ENCODE data around the gene C17orf107. TPM values are rescaled to one million over a fixed set of nuclear protein-coding genes. Genes with fewer than 3 reads are reported as not detected.

The C17orf107 gene
- total RNA-seq, 4 donors from 2014 or later: 0.63 to 8.4 (median 3.3) TPM

DNA sequence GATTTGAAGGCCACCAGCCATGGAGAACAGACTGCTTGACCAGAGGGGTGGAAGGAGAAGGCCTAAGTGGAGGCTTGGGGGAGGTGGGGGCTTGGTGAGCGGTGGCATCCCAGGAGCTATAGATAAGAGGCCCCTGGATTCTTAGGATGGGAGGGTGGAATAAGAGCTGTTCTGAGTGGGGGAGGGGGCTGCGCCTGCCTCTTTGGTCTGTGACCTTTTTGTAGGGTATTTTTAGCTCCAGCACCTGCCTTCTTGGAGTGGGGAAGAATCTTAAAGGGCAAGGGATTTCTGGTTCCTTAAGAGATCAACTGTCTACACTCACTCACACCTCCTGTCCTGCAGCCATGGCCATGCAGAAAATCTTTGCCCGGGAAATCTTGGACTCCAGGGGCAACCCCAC is 52.1 kb downstream of the C17orf107 start:
- ATAC-seq (ENCODE audit: low FRiP score) (no peak), DNase-seq (ENCODE audit: low spot score) (no peak)
- TF ChIP-seq, protein P1, sequence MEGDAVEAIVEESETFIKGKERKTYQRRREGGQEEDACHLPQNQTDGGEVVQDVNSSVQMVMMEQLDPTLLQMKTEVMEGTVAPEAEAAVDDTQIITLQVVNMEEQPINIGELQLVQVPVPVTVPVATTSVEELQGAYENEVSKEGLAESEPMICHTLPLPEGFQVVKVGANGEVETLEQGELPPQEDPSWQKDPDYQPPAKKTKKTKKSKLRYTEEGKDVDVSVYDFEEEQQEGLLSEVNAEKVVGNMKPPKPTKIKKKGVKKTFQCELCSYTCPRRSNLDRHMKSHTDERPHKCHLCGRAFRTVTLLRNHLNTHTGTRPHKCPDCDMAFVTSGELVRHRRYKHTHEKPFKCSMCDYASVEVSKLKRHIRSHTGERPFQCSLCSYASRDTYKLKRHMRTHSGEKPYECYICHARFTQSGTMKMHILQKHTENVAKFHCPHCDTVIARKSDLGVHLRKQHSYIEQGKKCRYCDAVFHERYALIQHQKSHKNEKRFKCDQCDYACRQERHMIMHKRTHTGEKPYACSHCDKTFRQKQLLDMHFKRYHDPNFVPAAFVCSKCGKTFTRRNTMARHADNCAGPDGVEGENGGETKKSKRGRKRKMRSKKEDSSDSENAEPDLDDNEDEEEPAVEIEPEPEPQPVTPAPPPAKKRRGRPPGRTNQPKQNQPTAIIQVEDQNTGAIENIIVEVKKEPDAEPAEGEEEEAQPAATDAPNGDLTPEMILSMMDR (IDR thresholded peaks at IDR 0.05): no peak

Other genes with a start within 250 kb of the C17orf107 start
- 10 to 100 TPM; 13.1 to 24.4 (median 15.0) TPM for gene PELP1, start 195.4 kb upstream of the C17orf107 start, total RNA-seq
- gene ARRB2, start 188.9 kb upstream of the C17orf107 start, total RNA-seq: 100 to 1,000 TPM in 1 of 4 donors, 10 to 100 TPM in 3; 43.4 to 111 (median 78.6) TPM
- gene MED11, start 168.1 kb upstream of the C17orf107 start, total RNA-seq: 10 to 100 TPM; 21.6 to 27.5 (median 26.7) TPM
- 1 to 10 TPM in 2 of 4 donors, under 1 TPM in 1, not detected in 1; 0.46 to 4.1 (median 1.9) TPM for gene ZMYND15, start 159.7 kb upstream of the C17orf107 start, total RNA-seq
- gene CXCL16, start 159.6 kb upstream of the C17orf107 start, total RNA-seq: 10 to 100 TPM; 16.6 to 92.1 (median 26.5) TPM
- gene TM4SF5, start 127.7 kb upstream of the C17orf107 start, total RNA-seq: not detected
- gene VMO1, start 113.2 kb upstream of the C17orf107 start, total RNA-seq: 10 to 100 TPM in 1 of 4 donors, 1 to 10 TPM in 3; 2.1 to 13.1 (median 8.4) TPM
- gene GLTPD2, start 110.6 kb upstream of the C17orf107 start, total RNA-seq: not detected
- gene PSMB6, start 103.4 kb upstream of the C17orf107 start, total RNA-seq: 100 to 1,000 TPM; 109 to 164 (median 150) TPM
- 10 to 100 TPM; 20.8 to 29.2 (median 24.3) TPM for gene PLD2, start 92.4 kb upstream of the C17orf107 start, total RNA-seq
- gene MINK1, start 66.2 kb upstream of the C17orf107 start, total RNA-seq: 10 to 100 TPM; 24.4 to 57.8 (median 31.9) TPM
- 1 to 10 TPM in 3 of 4 donors, under 1 TPM in 1; 0.50 to 3.6 (median 1.5) TPM for gene CHRNE, start 3.6 kb downstream of the C17orf107 start, total RNA-seq
- gene GP1BA, start 32.7 kb downstream of the C17orf107 start, total RNA-seq: not detected
- 10 to 100 TPM; 38.9 to 74.2 (median 47.1) TPM for gene SLC25A11, start 40.5 kb downstream of the C17orf107 start, total RNA-seq
- 10 to 100 TPM; 24.5 to 34.4 (median 32.0) TPM for gene RNF167, start 40.7 kb downstream of the C17orf107 start, total RNA-seq
- gene PFN1, start 49.0 kb downstream of the C17orf107 start, total RNA-seq: 100 to 1,000 TPM; 444 to 699 (median 616) TPM
- 1 to 10 TPM; 2.8 to 5.3 (median 3.3) TPM for gene ENO3, start 51.6 kb downstream of the C17orf107 start, total RNA-seq
- gene SPAG7, start 68.3 kb downstream of the C17orf107 start, total RNA-seq: 10 to 100 TPM; 45.3 to 71.0 (median 47.5) TPM
- 10 to 100 TPM; 11.4 to 27.7 (median 21.4) TPM for gene CAMTA2, start 88.1 kb downstream of the C17orf107 start, total RNA-seq
- gene INCA1, start 98.0 kb downstream of the C17orf107 start, total RNA-seq: 1 to 10 TPM in 3 of 4 donors, not detected in 1; 1.0 to 1.4 (median 1.3) TPM
- 10 to 100 TPM; 64.5 to 92.5 (median 76.4) TPM for gene KIF1C, start 98.4 kb downstream of the C17orf107 start, total RNA-seq
- gene SLC52A1, start 135.9 kb downstream of the C17orf107 start, total RNA-seq: not detected
- gene ZFP3, start 178.9 kb downstream of the C17orf107 start, total RNA-seq: 1 to 10 TPM; 3.1 to 6.6 (median 3.9) TPM
- gene ZNF232, start 212.3 kb downstream of the C17orf107 start, total RNA-seq: 10 to 100 TPM in 1 of 4 donors, 1 to 10 TPM in 3; 3.8 to 14.3 (median 6.5) TPM
- 1 to 10 TPM in 1 of 4 donors, under 1 TPM in 2, not detected in 1; 0.06 to 3.8 (median 0.24) TPM for gene USP6, start 216.5 kb downstream of the C17orf107 start, total RNA-seq